HG03066 (cell line): Measurements from ENCODE around the gene SLC35F4.

Source experiments
- ATAC-seq: cut with Tn5 transposase; IDR thresholded peaks from one replicate; pipeline ENCODE4 v1.9.1; 2021; ENCODE audit warnings: low read depth; ENCODE audit not compliant: unreplicated experiment

Gene SLC35F4

GRCh38 chr14:57549765-57550420 is 316.0 kb downstream of the SLC35F4 start:
- no peak for ATAC-seq

GRCh38 chr14:57549016-57549564 is 316.8 kb downstream of the SLC35F4 start:
- no peak for ATAC-seq

- ATAC-seq = no peak
These were observed 318.8 kb downstream of the SLC35F4 start for GRCh38 chr14:57547131-57547530.

GRCh38 chr14:57533214-57533613 is 332.7 kb downstream of the SLC35F4 start:
- no peak for ATAC-seq

GRCh38 chr14:57530571-57530970 is 335.3 kb downstream of the SLC35F4 start:
- ATAC-seq = no peak

- no peak for ATAC-seq
These were observed 338.9 kb downstream of the SLC35F4 start for GRCh38 chr14:57526942-57527341.

GRCh38 chr14:57519043-57519442 is 346.8 kb downstream of the SLC35F4 start:
- ATAC-seq = no peak
